Sciatic nerve (tissue), 2 donors: ENCODE measurements around the gene NEURL1. TPM values are rescaled to one million over a fixed set of nuclear protein-coding genes. Genes with fewer than 3 reads are reported as not detected.
"Not testable (repeated sequence)": the region's sequence is repeated elsewhere in the genome, so short reads cannot be mapped to it uniquely, and the experiment has no call there.

Experiments
- ATAC-seq: fragments of 200-7000 bp; cut with Tn5 transposase; one replicate; pipeline ENCODE4 v1.9.1; 2020; ENCODE audit warnings: mild to moderate bottlenecking, moderate library complexity
- DNase-seq: peaks from one replicate; pipeline ENCODE4 v3.0.0-alpha.2; 2020; ENCODE audit warnings: low spot score
- intact Hi-C: fragments of 100-400 bp; cut with DNase I; formaldehyde crosslinking; loops from one replicate; pipeline ENCODE4 v1.14.2; 2022
- total RNA-seq: library from RNA; stranded (reverse); fragmentation: NEBNext Ultra II Directional; extraction: Animal tissue kit (Norgen Biotek cat#: 25700); gene quantifications from one replicate; pipeline ENCODE4 v1.2.1, GENCODE V29; 2021
- donor health status: DM: no; HTN: no; CAD: no.
- donor health status: DM: no; HTN: no; CAD: no.

NEURL1 gene
- total RNA-seq, 1 donor from 2014 or later: 0.36 TPM

- intact Hi-C loops: no loop called here
- no peak for DNase-seq
- no peak for ATAC-seq
Measured at GRCh38 chr10:103510046-103510685, 16.7 kb downstream of the NEURL1 start.

GRCh38 chr10:103510791-103511752 lies 17.6 kb downstream of the NEURL1 start:
- intact Hi-C loops: no loop called here
- ATAC-seq (no peak), DNase-seq (no peak)

- intact Hi-C loops: no loop called here
- no peak for ATAC-seq
Measured at GRCh38 chr10:103512166-103512565, 18.7 kb downstream of the NEURL1 start.

GRCh38 chr10:103512591-103513379 lies 19.3 kb downstream of the NEURL1 start:
- no peak for DNase-seq
- ATAC-seq: no peak
- intact Hi-C loops: no loop called here

More at GRCh38 chr10:103512166-103512565, 18.7 kb downstream of the NEURL1 start:
- no peak for DNase-seq

GRCh38 chr10:103513380-103514060 lies 20.0 kb downstream of the NEURL1 start:
- intact Hi-C loops: no loop called here
- ATAC-seq (no peak), DNase-seq (no peak)

- intact Hi-C loops: no loop called here
- no peak for DNase-seq
- no peak for ATAC-seq
Measured at GRCh38 chr10:103514244-103514643, 20.7 kb downstream of the NEURL1 start.

- DNase-seq: no peak
- ATAC-seq: no peak
- intact Hi-C loops: no loop called here
Measured at GRCh38 chr10:103517234-103518085, 24.0 kb downstream of the NEURL1 start.

- intact Hi-C loops: no loop called here
- DNase-seq (no peak), ATAC-seq (no peak)
Measured at GRCh38 chr10:103519798-103520197, 26.3 kb downstream of the NEURL1 start.

GRCh38 chr10:103522006-103522405 lies 28.5 kb downstream of the NEURL1 start:
- ATAC-seq, DNase-seq, intact Hi-C loops: not testable (repeated sequence)

- ATAC-seq: no peak
- intact Hi-C loops: no loop called here
- no peak for DNase-seq
Measured at GRCh38 chr10:103523683-103524082, 30.2 kb downstream of the NEURL1 start.

- intact Hi-C loops: no loop called here
- DNase-seq (no peak), ATAC-seq (no peak)
Measured at GRCh38 chr10:103525901-103526300, 32.4 kb downstream of the NEURL1 start.

- ATAC-seq, intact Hi-C loops, DNase-seq: not testable (repeated sequence)
Measured at GRCh38 chr10:103527476-103527875, 34.0 kb downstream of the NEURL1 start.

GRCh38 chr10:103528549-103528948 lies 35.0 kb downstream of the NEURL1 start:
- ATAC-seq (no peak), DNase-seq (no peak)
- intact Hi-C loops: no loop called here

GRCh38 chr10:103529539-103529938 lies 36.0 kb downstream of the NEURL1 start:
- DNase-seq (no peak), ATAC-seq (no peak)
- intact Hi-C loops: no loop called here

- ATAC-seq (no peak), DNase-seq (no peak)
- intact Hi-C loops: no loop called here
Measured at GRCh38 chr10:103533827-103534226, 40.3 kb downstream of the NEURL1 start.

GRCh38 chr10:103534621-103535498 lies 41.4 kb downstream of the NEURL1 start:
- DNase-seq: no peak
- ATAC-seq: no peak
- intact Hi-C loops: no loop called here

GRCh38 chr10:103535595-103535994 lies 42.1 kb downstream of the NEURL1 start:
- ATAC-seq: no peak
- intact Hi-C loops: no loop called here
- no peak for DNase-seq
